OCI-LY1 (cell line): ENCODE data around the gene CSMD2.

Experiments
- H2AFZ ChIP-seq: fragments of 200-600 bp; sonication (generic), shearing (Covaris generic); 2 replicates; pipeline ENCODE4 v1.6.0; 2014; ENCODE audit warnings: antibody characterized with exemption, mild to moderate bottlenecking, low read length
- H3F3A ChIP-seq: fragments of 200-600 bp; sonication (generic), shearing (Covaris generic); 2 replicates; pipeline ENCODE4 v1.6.0; 2014; ENCODE audit warnings: mild to moderate bottlenecking, antibody characterized with exemption, low read length, moderate library complexity; ENCODE audit not compliant: insufficient read depth
- H3K27ac ChIP-seq: fragments of 200-600 bp; sonication (generic); 2 replicates; pipeline ENCODE4 v1.5.1; 2014; ENCODE audit warnings: low read length, mixed run types, mild to moderate bottlenecking, low read depth; ENCODE audit not compliant: poor library complexity, severe bottlenecking
- H3K27me3 ChIP-seq: fragments of 200-600 bp; sonication (generic); 2 replicates; pipeline ENCODE4 v1.6.0; 2014; ENCODE audit warnings: antibody characterized with exemption, mild to moderate bottlenecking, low read length, moderate library complexity; ENCODE audit not compliant: insufficient read depth
- H3K36me3 ChIP-seq: fragments of 200-600 bp; sonication (generic); 2 replicates; pipeline ENCODE4 v1.6.1; 2014; ENCODE audit warnings: mild to moderate bottlenecking, antibody characterized with exemption, low read length, moderate library complexity, mixed read lengths; ENCODE audit not compliant: insufficient read depth
- H3K4me1 ChIP-seq: fragments of 200-600 bp; sonication (generic); 2 replicates; pipeline ENCODE4 v1.5.1; 2014; ENCODE audit warnings: mild to moderate bottlenecking, low read length, moderate library complexity; ENCODE audit not compliant: insufficient read depth, severe bottlenecking
- H3K4me2 ChIP-seq: fragments of 200-600 bp; sonication (generic), shearing (Covaris generic); 2 replicates; pipeline ENCODE4 v1.6.1; 2014; ENCODE audit warnings: low read length
- H3K4me3 ChIP-seq: fragments of 200-600 bp; sonication (generic); 2 replicates; pipeline ENCODE4 v1.5.1; 2014; ENCODE audit warnings: low read length, low read depth, mild to moderate bottlenecking, mixed read lengths; ENCODE audit not compliant: poor library complexity, severe bottlenecking
- H3K79me2 ChIP-seq: fragments of 200-600 bp; shearing (Covaris generic); 2 replicates; pipeline ENCODE4 v1.6.1; 2016; ENCODE audit warnings: mixed run types, low read length, mixed read lengths; ENCODE audit not compliant: insufficient read depth
- H3K9ac ChIP-seq: fragments of 200-600 bp; sonication (generic), shearing (Covaris generic); 2 replicates; pipeline ENCODE4 v1.6.1; 2014; ENCODE audit warnings: mild to moderate bottlenecking, low read length, mixed read lengths
- H3K9me2 ChIP-seq: fragments of 200-600 bp; sonication (generic), shearing (Covaris generic); 2 replicates; pipeline ENCODE4 v1.6.1; 2014; ENCODE audit warnings: low read depth, mild to moderate bottlenecking, low read length, mixed read lengths
- H3K9me3 ChIP-seq: fragments of 200-600 bp; shearing (Covaris generic); 2 replicates; pipeline ENCODE4 v1.6.1; 2014; ENCODE audit warnings: low read length, mixed read lengths
- H4K20me1 ChIP-seq: fragments of 200-600 bp; sonication (generic), shearing (Covaris generic); 2 replicates; pipeline ENCODE4 v1.6.0; 2016; ENCODE audit warnings: mild to moderate bottlenecking, low read length; ENCODE audit not compliant: insufficient read depth
- EZH2 ChIP-seq: fragments of 200-600 bp; sonication (generic), shearing (Covaris generic); IDR thresholded peaks from 2 replicates; pipeline ENCODE4 v1.8.0; 2017; ENCODE audit warnings: borderline replicate concordance, mixed run types, mild to moderate bottlenecking, antibody characterized with exemption, low read length, moderate library complexity, mixed read lengths
- TF ChIP-seq, protein P1 (sequence below): fragments of 200-600 bp; sonication (generic), shearing (Covaris generic); IDR thresholded peaks from 2 replicates; pipeline ENCODE4 v1.5.1; 2017; ENCODE audit warnings: mild to moderate bottlenecking, antibody characterized with exemption, low read length, moderate library complexity, mixed read lengths

CSMD2 gene

DNA sequence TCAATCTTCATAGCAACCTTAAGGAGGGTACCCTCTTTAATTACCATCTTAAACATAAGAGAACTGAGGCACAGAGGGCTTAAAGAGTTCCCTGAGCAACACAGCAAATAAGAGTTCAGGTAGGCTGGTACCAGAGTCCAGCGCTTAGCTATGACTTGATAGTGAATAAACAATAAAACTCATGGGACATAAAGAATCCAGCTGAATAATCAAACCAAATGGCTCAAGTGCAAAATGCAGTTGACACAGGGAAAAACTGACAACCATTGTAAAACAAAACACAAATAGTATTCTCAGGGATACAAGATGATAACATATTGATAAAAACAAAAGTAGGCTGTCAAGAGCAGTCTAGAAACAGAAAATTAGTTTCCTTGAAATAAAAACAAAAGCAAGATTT, 478.0 kb downstream of the CSMD2 start:
- H3K36me3 ChIP-seq, result no peaks in the 10 kb centered on the region
- H3K27me3 ChIP-seq, result no peaks in the 10 kb centered on the region
- no peak overlapping the region for H3K4me2 ChIP-seq
- no peak overlapping the region for H3K27ac ChIP-seq
- H3K79me2 ChIP-seq, result no peaks in the 10 kb centered on the region
- no peaks in the 10 kb centered on the region for H3K9me2 ChIP-seq
- H4K20me1 ChIP-seq, result no peaks in the 10 kb centered on the region
- no peaks in the 10 kb centered on the region for H3K9me3 ChIP-seq
- no peak overlapping the region for H3K9ac ChIP-seq
- no peaks in the 10 kb centered on the region for H3F3A ChIP-seq
- no peak overlapping the region for H2AFZ ChIP-seq
- no peaks in the 10 kb centered on the region for H3K4me1 ChIP-seq
- H3K4me3 ChIP-seq, result no peak overlapping the region
- no peak for TF ChIP-seq EZH2
- TF ChIP-seq, protein P1, sequence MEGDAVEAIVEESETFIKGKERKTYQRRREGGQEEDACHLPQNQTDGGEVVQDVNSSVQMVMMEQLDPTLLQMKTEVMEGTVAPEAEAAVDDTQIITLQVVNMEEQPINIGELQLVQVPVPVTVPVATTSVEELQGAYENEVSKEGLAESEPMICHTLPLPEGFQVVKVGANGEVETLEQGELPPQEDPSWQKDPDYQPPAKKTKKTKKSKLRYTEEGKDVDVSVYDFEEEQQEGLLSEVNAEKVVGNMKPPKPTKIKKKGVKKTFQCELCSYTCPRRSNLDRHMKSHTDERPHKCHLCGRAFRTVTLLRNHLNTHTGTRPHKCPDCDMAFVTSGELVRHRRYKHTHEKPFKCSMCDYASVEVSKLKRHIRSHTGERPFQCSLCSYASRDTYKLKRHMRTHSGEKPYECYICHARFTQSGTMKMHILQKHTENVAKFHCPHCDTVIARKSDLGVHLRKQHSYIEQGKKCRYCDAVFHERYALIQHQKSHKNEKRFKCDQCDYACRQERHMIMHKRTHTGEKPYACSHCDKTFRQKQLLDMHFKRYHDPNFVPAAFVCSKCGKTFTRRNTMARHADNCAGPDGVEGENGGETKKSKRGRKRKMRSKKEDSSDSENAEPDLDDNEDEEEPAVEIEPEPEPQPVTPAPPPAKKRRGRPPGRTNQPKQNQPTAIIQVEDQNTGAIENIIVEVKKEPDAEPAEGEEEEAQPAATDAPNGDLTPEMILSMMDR, result no peak

DNA sequence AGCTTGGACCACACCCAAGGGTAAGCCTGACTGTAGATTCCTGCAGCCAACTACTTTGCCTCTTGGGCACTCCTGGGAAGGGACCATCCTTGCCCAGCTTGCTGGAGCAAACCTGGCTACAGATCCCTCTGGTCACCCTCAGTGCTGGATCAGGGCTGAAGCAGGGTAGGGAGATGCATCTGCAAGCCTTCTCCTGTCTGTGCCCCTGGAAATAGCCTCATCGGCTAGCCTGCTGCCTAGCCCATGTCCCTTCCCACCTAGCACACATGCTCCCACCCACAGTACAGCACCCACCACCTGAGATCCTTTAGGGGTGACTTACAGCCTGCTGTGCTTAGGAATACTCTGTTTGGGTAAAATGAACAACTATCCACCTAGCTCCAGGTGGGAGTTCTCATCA, 478.5 kb downstream of the CSMD2 start:
- Histone ChIP-seq H3K9ac (no peak overlapping the region), H3K79me2 (no peaks in the 10 kb centered on the region), H3K27me3 (no peaks in the 10 kb centered on the region), H3K9me3 (no peaks in the 10 kb centered on the region), H3F3A (no peaks in the 10 kb centered on the region), H3K36me3 (no peaks in the 10 kb centered on the region), H2AFZ (no peak overlapping the region), H3K27ac (no peak overlapping the region), H4K20me1 (no peaks in the 10 kb centered on the region), H3K4me1 (no peaks in the 10 kb centered on the region), H3K4me3 (no peak overlapping the region), H3K4me2 (no peak overlapping the region), H3K9me2 (no peaks in the 10 kb centered on the region)
- no peak for TF ChIP-seq EZH2
- TF ChIP-seq, protein P1, result no peak

DNA sequence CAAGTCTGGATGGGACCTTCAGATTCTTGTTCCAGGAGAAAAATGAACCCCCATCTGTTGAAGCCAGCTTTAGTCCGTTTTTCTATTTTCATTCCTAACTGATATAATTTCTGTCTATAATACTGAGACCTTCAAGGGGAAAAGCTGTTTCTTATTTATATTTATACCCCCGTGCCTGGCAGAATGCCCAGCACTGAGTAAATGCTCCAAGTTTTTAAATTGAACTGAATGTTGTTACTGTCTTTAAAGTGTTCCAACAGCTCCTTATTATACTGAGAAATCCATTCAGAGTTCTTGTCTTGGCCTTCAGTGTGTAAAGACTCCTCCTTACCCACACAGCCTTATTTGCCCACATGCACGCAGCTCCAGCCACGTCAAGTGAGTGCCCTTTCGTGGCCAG, 479.8 kb downstream of the CSMD2 start:
- H3F3A ChIP-seq, result no peaks in the 10 kb centered on the region
- no peaks in the 10 kb centered on the region for H3K9me3 ChIP-seq
- no peak for TF ChIP-seq EZH2
- TF ChIP-seq, protein P1, result no peak
- no peak overlapping the region for H2AFZ ChIP-seq
- no peaks in the 10 kb centered on the region for H3K79me2 ChIP-seq
- no peak overlapping the region for H3K9ac ChIP-seq
- no peak overlapping the region for H3K4me2 ChIP-seq
- no peak overlapping the region for H3K4me3 ChIP-seq
- no peaks in the 10 kb centered on the region for H4K20me1 ChIP-seq
- no peaks in the 10 kb centered on the region for H3K27me3 ChIP-seq
- H3K36me3 ChIP-seq, result no peaks in the 10 kb centered on the region
- H3K27ac ChIP-seq, result no peak overlapping the region
- no peaks in the 10 kb centered on the region for H3K4me1 ChIP-seq
- H3K9me2 ChIP-seq, result no peaks in the 10 kb centered on the region
